GM19099 (cell line): ENCODE results near the gene SLC35F1.

Experiments used
- POLR2A ChIP-seq: IDR thresholded peaks from 3 replicates; pipeline ENCODE4 v1.6.1; 2011; ENCODE audit warnings: low read depth; ENCODE audit not compliant: insufficient read length; ENCODE audit errors: extremely low read depth

Gene SLC35F1

DNA sequence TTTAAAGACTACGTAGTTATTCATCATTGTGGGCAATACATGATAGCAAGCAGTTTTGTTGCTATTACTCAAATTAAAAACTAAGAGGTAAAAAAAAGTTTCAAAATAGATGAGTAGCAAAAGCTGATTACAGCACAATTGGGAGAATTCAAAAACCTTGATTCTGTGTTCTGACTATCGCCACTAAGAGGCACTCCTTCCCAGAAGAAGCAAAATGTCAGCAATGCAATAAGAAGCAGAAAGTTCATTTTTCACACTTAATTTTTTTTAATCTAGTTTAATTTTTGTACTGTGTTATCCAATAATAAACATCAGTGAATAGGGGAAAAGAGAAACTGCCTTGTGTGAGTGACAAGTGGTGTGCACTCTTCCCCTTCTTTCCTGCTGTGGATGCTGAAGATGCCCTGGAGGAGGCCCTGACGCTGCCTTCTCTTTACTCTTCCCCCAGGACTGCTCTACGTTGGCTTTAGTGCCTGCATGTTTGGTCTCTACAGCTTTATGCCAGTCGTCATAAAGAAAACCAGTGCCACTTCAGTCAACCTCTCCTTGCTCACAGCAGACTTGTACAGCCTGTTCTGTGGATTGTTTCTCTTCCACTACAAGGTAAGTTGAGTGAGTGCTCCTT is 377.8 kb downstream of the SLC35F1 start:
- TF ChIP-seq POLR2A: no peak

DNA sequence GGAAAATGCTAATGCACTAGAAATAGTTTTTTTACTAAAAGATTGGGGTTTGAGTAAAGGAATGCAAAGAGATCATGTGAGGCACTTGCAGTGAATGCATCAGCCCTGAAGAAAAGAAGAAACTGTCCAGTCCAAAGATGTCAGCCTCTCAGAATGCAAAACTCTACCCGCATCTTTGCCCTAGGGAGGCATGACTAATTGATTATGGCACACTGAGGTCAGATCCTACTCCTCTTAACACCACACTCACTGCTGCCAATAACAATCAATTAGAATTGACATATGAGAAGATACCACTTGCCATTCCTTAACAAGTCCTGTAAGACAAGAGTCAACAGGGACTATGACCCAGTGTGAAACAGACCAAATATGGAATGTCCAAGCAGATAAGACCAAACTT is 378.7 kb downstream of the SLC35F1 start:
- TF ChIP-seq POLR2A: no peak

DNA sequence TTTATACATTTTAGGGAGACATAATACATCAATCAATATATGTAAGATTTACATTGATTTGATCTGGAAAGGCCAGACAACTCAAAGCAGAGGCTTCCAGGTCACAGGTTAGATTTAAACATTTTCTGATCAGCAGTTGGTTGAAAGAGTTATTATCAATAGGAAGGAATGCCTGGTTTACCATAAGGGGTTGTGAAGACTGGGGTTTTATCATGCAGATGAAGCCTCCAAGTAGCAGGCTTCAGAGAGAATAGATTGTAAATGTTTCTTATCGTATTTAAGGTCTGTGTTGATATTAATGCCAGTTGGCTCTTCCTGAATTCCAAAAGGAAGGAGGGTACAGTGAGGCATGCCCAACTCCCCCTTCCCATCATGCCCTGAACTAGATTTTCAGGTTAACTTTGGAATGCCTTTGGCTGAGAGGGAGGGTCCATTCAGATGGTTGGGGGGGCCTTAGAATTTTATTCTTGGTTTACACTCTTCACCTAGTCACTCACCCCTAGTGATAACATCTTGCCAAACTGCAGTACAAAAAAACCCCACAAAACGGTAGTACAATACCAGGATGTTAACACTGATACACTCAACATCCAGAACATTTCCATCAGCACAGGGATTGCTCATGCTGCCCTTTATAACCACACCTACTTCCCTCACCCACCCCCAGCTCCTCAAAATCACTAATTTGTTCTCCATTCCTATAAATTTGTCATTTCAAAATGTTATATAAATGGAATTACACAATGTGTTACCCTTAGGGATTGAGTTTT is 381.5 kb downstream of the SLC35F1 start:
- TF ChIP-seq POLR2A: no peak

DNA sequence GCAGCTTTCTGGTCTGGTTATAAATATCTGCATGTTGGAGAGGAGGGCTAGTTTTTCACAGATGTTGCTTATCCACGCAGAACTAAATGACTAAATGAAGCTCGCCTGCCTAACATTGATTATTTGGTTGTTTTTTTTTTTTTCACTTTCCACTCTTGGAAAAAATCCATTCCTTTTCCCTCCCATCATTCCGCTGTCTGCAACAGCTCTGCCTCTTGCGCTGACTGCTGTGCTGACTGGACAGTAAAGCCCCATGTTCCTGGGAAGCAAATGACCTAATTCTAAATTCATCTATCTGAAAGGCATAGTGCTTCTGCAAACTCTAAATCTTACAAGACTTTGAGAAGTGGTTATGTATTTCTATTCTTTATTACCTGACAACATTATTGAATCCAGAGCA is 385.5 kb downstream of the SLC35F1 start:
- TF ChIP-seq POLR2A: no peak

DNA sequence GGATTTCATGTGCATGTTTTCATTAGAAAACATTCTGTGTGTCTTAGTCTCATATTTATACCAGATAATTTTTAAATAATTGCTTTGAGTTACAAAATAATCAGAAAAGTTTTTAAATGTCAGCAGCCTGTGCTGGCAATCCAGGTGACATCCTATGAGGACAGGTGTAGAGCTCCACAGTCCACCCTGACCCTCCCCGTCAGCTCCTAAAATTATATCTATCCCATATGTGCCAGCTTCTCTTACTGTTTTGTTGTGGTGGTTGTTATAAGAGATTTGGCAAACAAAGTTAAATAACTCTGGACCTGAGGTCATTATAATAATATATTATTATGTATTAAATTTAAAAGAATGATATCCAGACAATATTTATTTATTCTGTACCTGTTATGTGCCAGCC is 387.8 kb downstream of the SLC35F1 start:
- TF ChIP-seq POLR2A: no peak

DNA sequence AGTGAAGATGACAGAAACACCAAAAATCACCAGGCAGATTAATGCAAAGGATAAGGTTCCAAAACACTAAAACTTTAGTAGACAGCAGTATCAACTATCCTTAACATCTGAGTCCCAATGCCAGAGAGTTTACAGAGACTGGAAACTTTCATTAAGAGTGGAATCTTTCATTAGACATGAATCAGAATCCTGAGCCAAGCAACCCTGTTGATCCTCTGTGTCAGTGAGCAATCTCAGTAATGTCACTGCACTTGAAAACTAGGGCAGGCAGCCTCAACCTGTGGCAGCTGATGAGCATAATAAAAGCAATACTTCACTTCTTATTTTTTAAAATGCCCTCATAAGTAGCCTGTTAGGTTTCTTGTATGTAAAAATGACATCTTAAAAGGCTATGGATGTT is 388.3 kb downstream of the SLC35F1 start:
- TF ChIP-seq POLR2A: no peak

DNA sequence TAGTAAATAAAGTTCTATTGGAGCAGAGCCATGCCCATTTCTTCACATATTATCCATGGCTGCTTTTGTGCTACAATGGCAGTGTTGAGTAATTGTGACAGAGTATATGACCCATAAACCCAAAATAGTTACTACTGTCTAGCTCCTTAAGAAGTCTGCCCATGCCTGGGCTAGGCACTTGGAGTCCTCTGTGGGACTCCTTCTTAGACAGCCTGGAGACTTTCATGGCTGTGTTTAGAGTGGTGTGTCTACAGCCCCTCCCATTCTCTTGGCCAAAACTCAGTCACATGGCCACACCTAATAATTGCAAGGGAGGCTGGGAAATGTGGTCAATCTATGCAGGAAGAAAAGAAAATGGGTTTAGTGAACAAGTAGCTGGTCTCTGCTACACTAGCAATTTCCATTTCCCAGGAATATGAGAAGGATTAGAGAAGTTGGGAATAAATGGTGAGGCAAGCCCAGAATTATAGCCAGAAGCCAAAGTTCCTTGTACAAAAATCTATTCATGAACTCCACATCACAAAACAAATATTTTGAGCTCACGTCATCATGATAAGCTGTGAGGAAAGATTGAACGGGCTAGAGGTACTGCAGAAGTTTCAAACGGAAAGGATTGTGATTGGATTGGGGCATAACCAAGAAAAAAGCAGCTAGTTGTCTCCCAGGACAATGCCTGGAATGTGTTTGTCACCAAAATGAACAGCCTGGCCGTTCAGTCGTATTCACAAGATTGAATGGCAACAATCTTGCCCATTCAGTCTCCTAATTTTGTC is 389.3 kb downstream of the SLC35F1 start:
- TF ChIP-seq POLR2A: no peak

DNA sequence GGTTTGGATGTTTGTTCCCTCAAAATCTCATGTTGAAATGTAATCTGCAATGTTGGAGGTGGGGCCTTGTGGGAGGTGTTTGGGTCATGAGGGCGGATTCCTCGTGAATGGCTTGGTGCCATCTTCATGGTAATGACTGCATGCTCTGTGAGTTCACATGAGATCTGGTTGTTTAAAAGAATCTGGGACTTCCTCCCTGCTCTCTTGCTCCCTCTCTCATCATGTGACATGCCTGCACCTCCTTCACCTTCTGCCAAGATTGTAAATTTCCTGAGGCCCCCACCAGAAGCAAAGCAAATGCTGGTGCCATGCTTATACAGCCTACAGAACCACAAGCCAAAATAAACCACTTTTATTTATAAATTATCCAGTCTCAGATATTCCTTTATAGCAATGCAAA is 390.8 kb downstream of the SLC35F1 start:
- no peak for TF ChIP-seq POLR2A

DNA sequence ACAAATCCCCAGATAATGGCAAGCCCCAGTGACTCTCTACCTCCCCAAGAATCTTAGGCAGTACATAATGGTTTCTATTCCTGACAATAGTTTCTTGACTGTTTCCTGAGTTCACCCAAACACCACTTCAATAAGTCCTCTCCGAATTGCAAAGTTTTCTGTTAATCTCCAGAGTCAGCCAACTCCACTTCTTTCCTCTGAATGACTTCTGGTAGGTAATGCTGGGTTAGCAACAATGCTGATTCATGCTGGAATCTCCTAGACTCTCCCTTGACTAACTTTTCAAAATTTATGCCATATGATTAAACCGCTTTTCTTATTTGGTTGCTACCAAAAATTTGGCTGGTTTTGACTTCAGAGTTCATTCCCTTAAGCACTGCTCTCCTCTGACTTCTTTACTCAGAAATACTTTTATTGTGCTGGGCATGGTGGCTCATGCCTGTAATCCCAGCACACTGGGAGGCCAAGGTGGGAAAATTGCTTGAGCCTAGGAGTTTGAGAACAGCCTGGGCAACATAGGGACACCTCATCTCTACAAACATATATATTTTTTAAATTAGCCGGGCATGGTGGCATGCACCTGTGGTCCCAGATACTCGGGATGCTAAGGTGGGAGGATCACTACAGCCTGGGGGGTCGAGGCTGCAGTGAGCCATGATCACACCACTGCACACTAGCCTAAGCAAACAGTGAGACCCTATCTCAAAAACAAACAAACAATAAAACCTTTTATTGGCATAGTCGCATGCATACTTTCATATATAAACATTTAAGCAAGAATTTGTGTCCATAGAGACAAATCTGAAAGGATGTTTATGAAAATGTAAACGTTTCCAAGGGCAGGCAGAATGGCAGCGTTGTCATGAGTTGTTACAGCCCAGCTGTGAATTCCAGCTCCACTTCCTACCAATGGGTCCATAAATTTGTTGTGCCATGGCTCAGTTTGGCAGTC is 391.7 kb downstream of the SLC35F1 start:
- TF ChIP-seq POLR2A: no peak

DNA sequence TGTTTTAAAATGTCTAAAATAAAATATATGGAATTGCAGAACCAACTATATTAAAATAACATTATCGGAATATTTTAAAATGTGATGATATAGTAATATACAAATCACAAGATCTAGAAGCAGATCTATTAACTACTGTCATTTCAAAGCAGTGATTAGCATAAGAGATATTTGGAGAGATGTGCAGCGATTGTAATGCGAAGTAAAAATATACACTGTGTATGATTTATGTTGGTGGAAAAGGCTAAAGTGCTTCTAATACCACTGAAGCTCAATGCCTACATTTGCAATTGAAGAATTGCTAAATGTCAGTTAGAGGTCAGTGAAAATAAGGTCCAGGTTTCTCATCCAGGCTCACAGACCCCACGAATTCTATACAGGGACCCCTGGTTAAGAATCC is 392.4 kb downstream of the SLC35F1 start:
- TF ChIP-seq POLR2A: no peak

DNA sequence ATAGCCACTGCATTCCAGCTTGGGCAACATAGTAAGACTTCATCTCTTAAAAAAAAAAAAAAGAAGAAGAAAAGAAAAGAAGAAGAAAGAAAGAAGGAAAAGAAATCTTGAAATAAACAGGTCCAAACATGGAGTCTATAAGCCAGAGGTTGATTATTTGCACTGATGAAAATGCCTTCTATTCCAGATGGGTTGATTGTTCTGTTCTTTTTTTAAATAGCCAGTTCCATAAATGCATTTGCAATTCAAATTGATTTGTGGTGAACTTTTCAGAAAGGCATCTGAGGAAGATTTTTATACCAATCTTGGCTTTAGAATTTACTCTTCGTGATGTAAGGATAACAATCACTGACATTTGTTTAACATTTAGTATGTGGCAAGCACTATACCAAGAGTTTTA is 397.3 kb downstream of the SLC35F1 start:
- TF ChIP-seq POLR2A: no peak

DNA sequence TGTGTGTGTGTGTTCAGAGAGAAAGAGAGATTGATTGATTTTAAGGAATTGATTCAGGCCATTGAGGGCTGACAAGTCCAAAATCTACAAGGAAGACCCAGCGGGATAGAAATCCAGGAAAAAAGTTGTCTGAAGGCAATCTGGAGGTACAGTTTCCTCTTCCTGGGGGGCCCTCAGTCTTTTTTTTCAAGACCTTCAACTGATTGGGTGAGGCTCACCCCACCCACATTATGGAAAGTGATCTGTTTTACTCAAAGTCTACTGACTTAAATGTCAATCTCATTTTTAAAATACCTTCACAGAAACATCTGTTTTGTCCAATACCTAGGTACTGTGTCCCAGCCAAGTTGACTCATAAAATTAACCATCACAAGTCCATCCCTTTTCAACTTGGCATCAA is 398.0 kb downstream of the SLC35F1 start:
- TF ChIP-seq POLR2A: no peak

DNA sequence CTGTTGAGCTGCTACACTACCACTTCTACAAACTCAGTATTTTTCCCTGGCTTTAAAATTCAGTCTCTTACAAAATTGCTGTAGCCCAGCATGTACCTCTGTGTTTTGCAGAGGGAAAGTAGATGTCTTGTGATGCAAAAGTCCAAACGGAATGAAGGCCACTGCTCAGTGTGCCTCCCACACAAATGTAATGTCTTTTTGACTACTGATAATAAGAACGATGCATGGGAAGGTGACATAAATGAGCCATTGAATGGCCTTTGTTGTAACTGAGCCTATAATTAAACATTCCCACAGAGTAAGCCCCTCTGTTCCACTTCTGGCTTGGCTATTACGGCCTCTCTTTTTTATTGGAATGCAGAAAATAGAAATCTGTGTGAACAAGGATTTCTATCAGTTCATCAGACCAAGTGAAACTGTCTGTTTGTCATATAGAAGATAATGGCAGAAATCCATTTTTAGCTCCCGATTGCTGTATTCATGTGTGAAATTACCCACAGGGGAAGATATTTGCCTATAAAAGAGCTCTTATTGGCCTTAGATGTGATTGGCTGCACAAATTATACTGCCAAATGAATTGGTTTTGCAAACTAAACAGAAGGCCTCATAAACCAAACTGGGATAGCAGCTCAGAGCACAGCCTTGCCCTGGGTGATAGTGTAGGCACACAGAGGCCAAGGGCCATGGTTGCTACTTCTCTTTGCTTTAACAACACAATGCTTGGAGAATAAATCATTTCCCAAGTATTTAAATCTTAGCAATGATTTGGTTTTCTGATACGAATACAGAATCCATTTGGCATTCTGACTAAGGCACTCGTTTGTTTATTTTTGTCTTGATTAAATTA is 399.6 kb downstream of the SLC35F1 start:
- no peak for TF ChIP-seq POLR2A

DNA sequence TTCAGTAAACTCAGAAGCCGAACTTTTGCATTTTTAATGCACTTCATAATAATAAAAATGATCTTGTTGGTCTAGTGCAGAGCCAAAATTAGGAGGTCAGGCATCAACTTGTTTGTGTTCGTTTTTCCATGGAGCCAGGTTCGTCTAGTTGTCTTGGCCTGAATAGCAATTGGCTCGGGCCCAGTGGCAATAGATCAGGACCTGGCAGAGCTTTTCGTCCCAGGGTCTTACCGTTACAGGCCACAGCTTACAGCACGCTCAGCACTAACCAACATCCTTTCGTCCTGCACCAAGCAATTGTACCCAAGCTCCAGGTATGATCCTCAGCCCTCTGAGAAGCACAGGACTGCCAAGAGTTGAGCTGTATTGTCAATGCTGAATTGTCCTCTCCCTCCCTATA is 400.5 kb downstream of the SLC35F1 start:
- TF ChIP-seq POLR2A: no peak

DNA sequence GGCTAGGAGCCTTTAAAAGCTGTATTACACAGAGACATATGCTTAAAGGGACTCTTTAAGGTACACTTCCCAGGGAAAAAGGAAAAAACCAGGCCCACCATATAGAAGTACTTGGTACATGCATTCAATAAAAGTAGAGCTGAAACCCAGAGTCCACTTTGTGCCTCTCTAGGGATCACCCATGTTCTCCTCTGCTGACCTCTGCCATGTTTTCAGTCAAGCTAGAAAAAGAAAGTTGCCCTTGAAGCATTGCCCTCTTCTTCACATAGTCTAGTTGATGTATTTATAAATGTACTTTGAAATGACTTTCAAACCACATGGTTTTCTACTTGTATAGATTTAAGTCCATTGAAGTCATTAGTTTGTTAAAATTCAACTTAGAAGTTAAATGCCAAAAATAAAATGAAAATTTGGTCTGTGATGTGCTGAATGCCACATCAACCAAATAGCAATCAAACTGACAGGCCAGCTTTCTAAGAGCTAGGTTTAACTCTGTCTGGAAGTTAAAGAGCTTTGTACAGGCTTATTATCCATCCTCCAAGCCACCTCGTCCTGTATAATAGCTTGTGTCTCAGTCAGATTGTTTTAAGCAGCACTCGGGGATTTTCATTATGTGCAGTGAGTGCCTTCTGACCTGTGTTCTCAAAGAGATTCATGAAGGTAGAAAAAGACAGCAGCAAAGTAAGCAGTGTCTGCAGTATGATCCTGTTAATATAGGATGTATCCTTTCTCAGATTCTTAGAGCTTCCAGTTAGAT is 402.5 kb downstream of the SLC35F1 start:
- no peak for TF ChIP-seq POLR2A
